Endothelial cell of umbilical vein (primary cell): ENCODE results near the gene COMT. TPM values are rescaled to one million over a fixed set of nuclear protein-coding genes. Genes with fewer than 3 reads are reported as not detected.

Source experiments
- BruUV-seq: library from RNA; stranded (reverse); fragments of 400-500 nt; replicated peaks from 2 replicates; lab custom pipeline; 2021; lab: Mats Ljungman, UMichigan
- CTCF ChIA-PET: fragments of 300-600, 350-600 bp; sonication (Branson Sonifier 250); formaldehyde crosslinking; loops from one replicate; lab custom pipeline; 2021; ENCODE audit warnings: antibody characterized with exemption, inconsistent platforms; lab: Charles Lee
- POLR2A ChIA-PET: fragments of 300-600, 350-600 bp; sonication (Branson Sonifier 250); formaldehyde crosslinking; loops from one replicate; lab custom pipeline; 2021; ENCODE audit warnings: antibody characterized with exemption, inconsistent platforms; lab: Charles Lee
- DNase-seq: peaks from one replicate; pipeline ENCODE4 v3.0.0-alpha.2; 2011; ENCODE audit warnings: low read depth, low spot score
- FAIRE-seq: peaks from 2 replicates; lab custom pipeline; 2011; peaks lifted over from hg19 to GRCh38; lab: Jason Lieb, UNC
- H2AFZ ChIP-seq: 2 replicates; pipeline ENCODE4 v1.6.0; 2012; ENCODE audit warnings: low read depth, low read length, control low read depth, inconsistent platforms
- H3K27ac ChIP-seq: 2 replicates; pipeline ENCODE4 v1.5.1; 2011; ENCODE audit warnings: low read depth, mild to moderate bottlenecking, control low read depth, low read length, moderate library complexity; ENCODE audit not compliant: insufficient read depth
- H3K27me3 ChIP-seq, 2 experiments: 2 replicates each; pipeline versions ENCODE4 v1.6.0 to v1.6.1; 2011; ENCODE audit warnings: low read length in 2 of 2, mixed read lengths in 1 of 2; ENCODE audit not compliant: control insufficient read depth in 2 of 2, insufficient read depth in 2 of 2
- H3K36me3 ChIP-seq, 2 experiments: 2 replicates in 1 of 2; 3 replicates in 1 of 2; pipeline ENCODE4 v1.5.1; 2011; ENCODE audit warnings: low read length in 2 of 2, mild to moderate bottlenecking in 1 of 2, moderate library complexity in 1 of 2; ENCODE audit not compliant: control insufficient read depth in 2 of 2, insufficient read depth in 2 of 2; ENCODE audit errors: extremely low read depth in 1 of 2
- H3K4me1 ChIP-seq: 3 replicates; pipeline ENCODE4 v1.5.1; 2011; ENCODE audit warnings: mild to moderate bottlenecking, low read length; ENCODE audit not compliant: control insufficient read depth, insufficient read depth; ENCODE audit errors: extremely low read depth
- H3K4me2 ChIP-seq: 2 replicates; pipeline ENCODE4 v1.6.1; 2011; ENCODE audit warnings: low read length, control low read depth, mixed read lengths; ENCODE audit not compliant: insufficient read depth
- H3K4me3 ChIP-seq, 3 experiments: fragments of 200-600 bp in 1 of 3; sonication (generic), shearing (Covaris generic) in 1 of 3; replicated peaks in 1 of 3; 2 replicates each; pipeline ENCODE4 v1.5.1; 2011 to 2016; ENCODE audit warnings: control low read depth in 3 of 3, low read length in 3 of 3, mild to moderate bottlenecking in 2 of 3, inconsistent platforms in 1 of 3, low read depth in 1 of 3, moderate library complexity in 1 of 3; ENCODE audit not compliant: insufficient read depth in 1 of 3
- H3K79me2 ChIP-seq: 2 replicates; pipeline ENCODE4 v1.6.0; 2012; ENCODE audit warnings: low read length, inconsistent platforms; ENCODE audit not compliant: control insufficient read depth, insufficient read depth
- H3K9ac ChIP-seq: replicated peaks from 2 replicates; pipeline ENCODE3; 2011; ENCODE audit warnings: low read length, control low read depth; ENCODE audit not compliant: insufficient read depth; ENCODE audit errors: extremely low read depth
- H3K9me1 ChIP-seq: replicated peaks from 3 replicates; pipeline ENCODE4 v1.6.0; 2011; ENCODE audit warnings: mild to moderate bottlenecking, low read length; ENCODE audit not compliant: control insufficient read depth, insufficient read depth; ENCODE audit errors: extremely low read depth
- H3K9me3 ChIP-seq: replicated peaks from 2 replicates; pipeline ENCODE4 v1.5.1; 2012; ENCODE audit warnings: low read length, inconsistent platforms; ENCODE audit not compliant: control insufficient read depth, insufficient read depth
- H4K20me1 ChIP-seq: replicated peaks from 2 replicates; pipeline ENCODE3; 2011; ENCODE audit warnings: mild to moderate bottlenecking, low read length; ENCODE audit not compliant: control insufficient read depth, insufficient read depth; ENCODE audit errors: extremely low read depth
- CTCF ChIP-seq, 2 donors: IDR thresholded peaks; 1 replicate in 1 of 2; 2 replicates in 1 of 2; pipeline ENCODE4 v1.5.1; 2011; ENCODE audit warnings: low read length in 2 of 2, mild to moderate bottlenecking in 2 of 2, moderate library complexity in 2 of 2, control low read depth in 1 of 2, inconsistent platforms in 1 of 2, low read depth in 1 of 2; ENCODE audit not compliant: insufficient read depth in 1 of 2; ENCODE audit errors: extremely low read depth in 1 of 2
- EZH2 ChIP-seq: IDR thresholded peaks from 2 replicates; pipeline ENCODE4 v1.6.1; 2012; ENCODE audit warnings: borderline replicate concordance, low read depth, mild to moderate bottlenecking, moderate library complexity, low read length, inconsistent platforms; ENCODE audit not compliant: severe bottlenecking
- FOS ChIP-seq: IDR thresholded peaks from 2 replicates; pipeline ENCODE4 v1.6.1; 2011; ENCODE audit warnings: mild to moderate bottlenecking, low read length, moderate library complexity, borderline replicate concordance; ENCODE audit not compliant: insufficient read depth
- GATA2 ChIP-seq: IDR thresholded peaks from 2 replicates; pipeline ENCODE4 v1.7.0; 2011; ENCODE audit warnings: low read depth, mild to moderate bottlenecking, moderate library complexity, mixed read lengths, low read length; ENCODE audit not compliant: insufficient read length, insufficient read depth
- JUN ChIP-seq: IDR thresholded peaks from 2 replicates; pipeline ENCODE4 v1.6.1; 2011; ENCODE audit warnings: borderline replicate concordance, low read depth; ENCODE audit not compliant: insufficient read length, insufficient read depth
- MAX ChIP-seq: IDR thresholded peaks from 2 replicates; pipeline ENCODE4 v1.6.1; 2011; ENCODE audit not compliant: insufficient read depth, insufficient read length
- MYC ChIP-seq: IDR thresholded peaks from one replicate; pipeline ENCODE4 v1.6.1; 2011; ENCODE audit warnings: mild to moderate bottlenecking, low read depth, low read length
- POLR2A ChIP-seq: IDR thresholded peaks from 2 replicates; pipeline ENCODE4 v1.6.1; 2012; ENCODE audit warnings: low read depth, mild to moderate bottlenecking, control low read depth, low read length
- POLR2AphosphoS5 ChIP-seq: IDR thresholded peaks from 2 replicates; pipeline ENCODE4 v1.6.1; 2012; ENCODE audit warnings: low read depth, mild to moderate bottlenecking, control low read depth, low read length, moderate library complexity; ENCODE audit not compliant: insufficient read depth
- dilution Hi-C: fragments of 300-500 bp; cut with MboI; formaldehyde crosslinking; loops from one replicate; pipeline ENCODE4 v1.15.0; 2019; ENCODE audit warnings: low sequenced_read_pairs; ENCODE audit not compliant: extremely low pct_ligation_motif_present
- intact Hi-C: fragments of 100-400 bp; cut with micrococcal nuclease; formaldehyde crosslinking; loops from one replicate; pipeline ENCODE4 v1.10.0; 2022
- polyA plus RNA-seq, 4 experiments: library from polyadenylated mRNA; depleted of rRNA in 3 of 4; stranded (reverse) in 3 of 4; unstranded in 1 of 4; fragments of >200 nt; gene quantifications; 2 replicates each; pipeline versions ENCODE4 v1.2.1 to v1.2.3, GENCODE V29; 2011 to 2012; ENCODE audit warnings: missing spikeins in 1 of 4
- total RNA-seq: library from RNA; stranded (reverse); gene quantifications from 2 replicates; pipeline ENCODE4 v1.2.3, GENCODE V29; 2021

The COMT gene
- total and polyA plus RNA-seq, 2 donors (not counting 3 experiments of a cell fraction or from before 2014, with no cell fraction given), result 221 to 537 TPM

- FAIRE-seq (no peak), DNase-seq (no peak)
- ChIA-PET CTCF (interaction anchor here (1.7 kb wide), 1 partner anchor 9 kb away, joined by 5 read pairs; no protein-coding TSS in a partner anchor), POLR2A (no interaction called here)
- H3K4me2 ChIP-seq, result no peak overlapping the region
- H3K9me3 ChIP-seq, result peaks cover 5% of the 10 kb centered on the region
- no peak overlapping the region for H3K4me3 ChIP-seq
- H3K9ac ChIP-seq, result no peak overlapping the region
- no peaks in the 10 kb centered on the region for H3K36me3 ChIP-seq
- intact Hi-C loops, result no loop called here
- peaks cover 35% of the 10 kb centered on the region for H3K4me1 ChIP-seq
- BruUV-seq, result no TSS peak
- dilution Hi-C loops, result no loop called here
- TF ChIP-seq EZH2, result no peak
- no peak for TF ChIP-seq JUN
- no peak for TF ChIP-seq MYC
- no peak for TF ChIP-seq FOS
- H4K20me1 ChIP-seq, result no peaks in the 10 kb centered on the region
- H3K9me1 ChIP-seq, result no peaks in the 10 kb centered on the region
- H3K27ac ChIP-seq, result no peak overlapping the region
- no peaks in the 10 kb centered on the region for H3K79me2 ChIP-seq
- H2AFZ ChIP-seq, result no peak overlapping the region
- H3K27me3 ChIP-seq, result no peaks in the 10 kb centered on the region
Measured at GRCh38 chr22:20004464-20004863, 62.9 kb downstream of the COMT start.

GRCh38 chr22:20008221-20008995 is 66.8 kb downstream of the COMT start:
- ChIA-PET POLR2A (no interaction called here), CTCF (no interaction called here)
- H3K4me3 ChIP-seq, result no peak overlapping the region
- H3K4me1 ChIP-seq, result no peaks in the 10 kb centered on the region
- no peaks in the 10 kb centered on the region for H4K20me1 ChIP-seq
- H3K27ac ChIP-seq, result no peak overlapping the region
- peaks cover 4% of the 10 kb centered on the region for H3K9me3 ChIP-seq
- no peaks in the 10 kb centered on the region for H3K9me1 ChIP-seq
- no peak for DNase-seq
- H2AFZ ChIP-seq, result no peak overlapping the region
- dilution Hi-C loops, result no loop called here
- H3K36me3 ChIP-seq, result no peaks in the 10 kb centered on the region
- intact Hi-C loops, result no loop called here
- H3K79me2 ChIP-seq, result no peaks in the 10 kb centered on the region
- TF ChIP-seq FOS, result no peak
- no peak for TF ChIP-seq MAX
- TF ChIP-seq POLR2A, result no peak
- TF ChIP-seq CTCF (IDR thresholded peaks at IDR 0.05; ENCODE audit: extremely low read depth in 1 of 2, insufficient read depth in 1 of 2, low read depth in 1 of 2, low read length in 2 of 2), result no peak
- no peak for TF ChIP-seq JUN
- TF ChIP-seq POLR2AphosphoS5, result no peak
- no peak for TF ChIP-seq EZH2
- no peak for TF ChIP-seq GATA2
- no peak for TF ChIP-seq MYC
- no TSS peak for BruUV-seq
- H3K27me3 ChIP-seq, result no peaks in the 10 kb centered on the region
- H3K4me2 ChIP-seq, result no peak overlapping the region
- FAIRE-seq, result no peak
- H3K9ac ChIP-seq, result no peak overlapping the region
